Adipocyte (in vitro differentiated cells): ENCODE data around the gene ACAT2.
"Not testable (repeated sequence)": the region's sequence is repeated elsewhere in the genome, so short reads cannot be mapped to it uniquely, and the experiment has no call there.

Source experiments
- DNase-seq: peaks from one replicate; pipeline ENCODE4 v3.0.0-alpha.2; 2015; ENCODE audit warnings: low read depth
- H3K27me3 ChIP-seq: replicated peaks from 2 replicates; pipeline ENCODE4 v1.7.0; 2013; ENCODE audit warnings: mild to moderate bottlenecking, low read length, moderate library complexity; ENCODE audit not compliant: control insufficient read depth, insufficient read depth
- H3K36me3 ChIP-seq: 2 replicates; pipeline ENCODE4 v1.7.0; 2013; ENCODE audit warnings: low read length, mild to moderate bottlenecking, moderate library complexity; ENCODE audit not compliant: control insufficient read depth, insufficient read depth, severe bottlenecking
- H3K4me1 ChIP-seq: 2 replicates; pipeline ENCODE4 v1.7.0; 2013; ENCODE audit warnings: mild to moderate bottlenecking, low read length, moderate library complexity; ENCODE audit not compliant: control insufficient read depth, insufficient read depth
- H3K4me3 ChIP-seq: 2 replicates; pipeline ENCODE4 v1.7.0; 2013; ENCODE audit warnings: mild to moderate bottlenecking, low read length, moderate library complexity
- H3K9ac ChIP-seq: 2 replicates; pipeline ENCODE4 v1.7.0; 2013; ENCODE audit warnings: mild to moderate bottlenecking, low read length, moderate library complexity
- H3K9me3 ChIP-seq: 2 replicates; pipeline ENCODE4 v1.7.0; 2013; ENCODE audit warnings: mild to moderate bottlenecking, low read length, moderate library complexity; ENCODE audit not compliant: control insufficient read depth

The ACAT2 gene

DNA sequence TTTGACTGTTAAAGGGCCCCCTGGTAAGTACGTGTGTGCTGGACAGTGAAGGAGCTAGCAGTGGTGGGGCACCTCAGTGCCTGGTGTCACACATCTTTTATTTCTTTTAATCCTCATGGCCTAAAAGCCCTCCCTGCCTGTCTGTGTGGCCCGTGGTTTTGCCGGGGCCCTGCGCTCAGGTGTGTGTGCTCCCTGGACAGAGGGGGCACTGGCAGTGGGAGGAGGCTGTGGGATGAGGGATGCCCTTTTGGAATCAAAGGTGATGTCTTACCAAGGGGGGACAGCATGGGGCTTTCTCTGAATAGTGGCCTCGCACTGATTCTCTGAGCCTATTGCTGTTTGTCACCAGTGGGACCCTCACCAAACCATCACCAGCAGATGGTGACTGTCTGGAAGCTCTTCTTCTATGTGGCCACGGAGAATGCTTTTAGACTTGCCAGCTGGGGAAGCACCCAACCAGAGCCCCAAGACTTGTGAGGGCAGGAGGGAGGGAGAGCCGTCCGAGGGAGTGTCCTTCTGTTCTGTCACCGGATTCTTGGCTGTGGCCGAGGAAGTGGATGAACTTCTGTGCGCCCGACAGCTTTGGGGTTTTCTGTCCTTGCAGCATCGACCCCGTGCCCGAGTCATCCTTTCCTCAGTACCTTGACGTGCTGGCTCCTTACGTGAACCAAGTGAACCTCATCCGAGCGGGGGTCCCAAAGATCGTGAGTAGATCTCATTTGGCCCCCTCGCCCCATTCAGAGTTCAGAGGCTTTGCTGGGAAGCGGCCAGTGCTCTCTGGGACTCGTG is 56.3 kb downstream of the ACAT2 start:
- Histone ChIP-seq H3K36me3 (no peaks in the 10 kb centered on the region), H3K9ac (no peak overlapping the region), H3K27me3 (peaks cover 49% of the 10 kb centered on the region), H3K4me3 (no peak overlapping the region), H3K4me1 (no peaks in the 10 kb centered on the region), H3K9me3 (no peaks in the 10 kb centered on the region)
- DNase-seq, result no peak

GRCh38 chr6:159819098-159819497 is 57.3 kb downstream of the ACAT2 start:
- no peak overlapping the region for H3K9ac ChIP-seq
- H3K4me3 ChIP-seq, result no peak overlapping the region
- no peak for DNase-seq
- H3K36me3 ChIP-seq, result no peaks in the 10 kb centered on the region
- no peaks in the 10 kb centered on the region for H3K9me3 ChIP-seq
- H3K27me3 ChIP-seq, result peaks cover 54% of the 10 kb centered on the region
- H3K4me1 ChIP-seq, result no peaks in the 10 kb centered on the region

DNA sequence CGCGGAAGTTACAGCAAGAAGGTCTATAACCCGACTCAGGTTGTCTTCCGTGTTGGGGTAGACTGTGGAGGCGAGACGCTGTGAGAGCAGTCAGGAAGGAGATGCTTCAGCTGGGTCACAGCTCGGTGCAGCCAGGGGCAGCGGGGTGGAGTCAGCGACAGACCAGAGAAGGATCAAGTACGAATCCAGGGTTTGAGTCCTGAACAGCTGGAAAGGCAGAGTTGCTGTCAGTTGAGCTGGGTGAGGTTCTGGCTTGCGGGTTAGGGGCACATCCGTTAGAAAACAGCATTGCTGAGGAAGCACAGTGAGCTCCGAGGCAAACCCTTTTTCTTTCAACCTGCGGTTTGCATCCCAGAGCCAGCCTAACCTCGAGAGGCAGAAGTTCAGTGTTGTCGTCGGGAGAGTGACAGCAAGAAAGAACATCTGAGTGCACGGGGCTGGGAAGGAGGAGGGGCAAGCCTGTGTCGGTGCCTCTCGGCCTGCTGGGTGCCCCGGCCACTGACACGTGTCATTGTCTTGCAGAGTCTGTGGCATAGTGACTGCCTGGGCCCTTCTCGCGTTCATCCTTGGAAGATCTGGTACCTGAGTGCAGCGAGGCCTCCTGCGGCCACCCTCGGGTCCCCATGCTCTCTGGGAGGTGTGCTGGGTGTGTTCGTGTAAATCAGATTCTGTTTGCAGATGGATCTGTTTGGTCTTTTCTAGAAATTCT is 58.2 kb downstream of the ACAT2 start:
- Histone ChIP-seq H3K27me3 (peaks cover 50% of the 10 kb centered on the region), H3K4me3 (no peak overlapping the region), H3K4me1 (no peaks in the 10 kb centered on the region), H3K9ac (no peak overlapping the region), H3K9me3 (no peaks in the 10 kb centered on the region), H3K36me3 (no peaks in the 10 kb centered on the region)
- DNase-seq, result no peak

- no peaks in the 10 kb centered on the region for H3K9me3 ChIP-seq
- no peak for DNase-seq
- peaks cover 50% of the 10 kb centered on the region for H3K27me3 ChIP-seq
- no peaks in the 10 kb centered on the region for H3K36me3 ChIP-seq
- H3K4me3 ChIP-seq, result no peak overlapping the region
- H3K4me1 ChIP-seq, result no peaks in the 10 kb centered on the region
- no peak overlapping the region for H3K9ac ChIP-seq
Observed at GRCh38 chr6:159821122-159821521, 59.3 kb downstream of the ACAT2 start.

GRCh38 chr6:159821726-159822125 is 59.9 kb downstream of the ACAT2 start:
- Histone ChIP-seq H3K27me3 (peaks cover 50% of the 10 kb centered on the region), H3K36me3 (no peaks in the 10 kb centered on the region), H3K9ac (no peak overlapping the region), H3K4me1 (no peaks in the 10 kb centered on the region), H3K4me3 (no peak overlapping the region), H3K9me3 (no peaks in the 10 kb centered on the region)
- DNase-seq, result no peak

DNA sequence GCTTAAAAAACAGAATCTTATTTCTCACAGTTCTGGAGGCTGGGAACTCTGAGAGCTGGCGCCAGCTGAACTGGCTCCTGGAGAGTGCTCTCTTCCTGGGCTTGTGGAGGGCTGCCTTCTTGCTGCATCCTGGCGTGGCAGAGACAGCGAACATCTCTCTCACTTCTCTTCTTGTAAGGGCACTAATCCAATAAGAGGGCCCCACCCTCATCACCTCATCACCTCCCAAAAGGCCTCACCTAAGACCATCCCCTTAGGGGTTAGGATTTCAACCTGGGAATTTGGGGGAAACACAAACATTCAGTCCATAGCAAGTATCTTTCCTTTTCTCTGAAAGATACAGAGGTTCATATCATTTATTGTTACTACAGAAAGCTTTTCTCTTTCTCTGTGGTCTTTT is 62.1 kb downstream of the ACAT2 start:
- Histone ChIP-seq H3K4me1 (no peaks in the 10 kb centered on the region), H3K9me3 (no peaks in the 10 kb centered on the region), H3K4me3 (no peak overlapping the region), H3K9ac (no peak overlapping the region), H3K27me3 (peaks cover 30% of the 10 kb centered on the region), H3K36me3 (no peaks in the 10 kb centered on the region)
- DNase-seq, result no peak

- H3K4me1 ChIP-seq, H3K36me3 ChIP-seq, DNase-seq, H3K4me3 ChIP-seq, H3K9me3 ChIP-seq, H3K9ac ChIP-seq: not testable (repeated sequence)
- peaks cover 25% of the 10 kb centered on the region for H3K27me3 ChIP-seq
Observed at GRCh38 chr6:159824690-159825089, 62.8 kb downstream of the ACAT2 start.

- Histone ChIP-seq H3K4me3 (no peak overlapping the region), H3K27me3 (peaks cover 20% of the 10 kb centered on the region), H3K4me1 (no peaks in the 10 kb centered on the region), H3K9ac (no peak overlapping the region), H3K9me3 (no peaks in the 10 kb centered on the region), H3K36me3 (no peaks in the 10 kb centered on the region)
- no peak for DNase-seq
Observed at GRCh38 chr6:159826004-159826403, 64.2 kb downstream of the ACAT2 start.

DNA sequence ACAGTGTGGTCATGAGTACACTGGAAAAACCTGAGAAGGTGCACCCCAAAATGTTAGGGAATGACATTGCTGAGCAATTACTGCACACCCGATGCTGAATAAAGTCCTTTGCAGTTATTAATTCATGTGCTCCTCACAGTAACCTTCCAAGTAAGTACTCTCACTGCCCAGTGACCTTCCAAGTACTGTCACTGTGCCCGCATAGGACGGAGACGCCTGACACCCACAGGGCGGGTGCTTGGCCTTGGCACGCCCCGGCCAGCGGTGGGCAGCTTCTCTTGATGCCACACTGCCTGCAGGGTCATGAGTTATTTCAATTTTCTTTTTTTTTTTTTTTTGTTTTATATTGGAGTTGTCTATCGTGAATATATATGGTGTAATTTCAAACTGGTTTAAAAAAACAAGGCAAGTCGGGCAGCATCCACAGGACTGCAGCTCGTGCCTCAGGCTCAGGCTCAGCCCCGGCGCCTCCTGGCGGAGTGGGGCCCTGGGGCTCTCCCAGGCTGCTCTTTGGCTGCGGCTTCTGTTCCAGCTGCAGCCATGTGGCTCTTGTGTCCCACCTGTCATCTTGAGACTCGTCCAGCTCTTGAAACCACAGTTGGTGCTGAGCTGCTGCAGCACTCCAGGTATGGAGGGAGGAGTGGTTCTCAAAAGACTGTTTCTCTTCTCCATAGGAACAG is 65.3 kb downstream of the ACAT2 start:
- Histone ChIP-seq H3K4me3 (no peak overlapping the region), H3K4me1 (no peaks in the 10 kb centered on the region), H3K9me3 (no peaks in the 10 kb centered on the region), H3K36me3 (no peaks in the 10 kb centered on the region), H3K9ac (no peak overlapping the region), H3K27me3 (peaks cover 18% of the 10 kb centered on the region)
- no peak for DNase-seq

- no peak overlapping the region for H3K4me3 ChIP-seq
- no peaks in the 10 kb centered on the region for H3K9me3 ChIP-seq
- no peak for DNase-seq
- H3K27me3 ChIP-seq, result peaks cover 10% of the 10 kb centered on the region
- H3K9ac ChIP-seq, result no peak overlapping the region
- H3K36me3 ChIP-seq, result no peaks in the 10 kb centered on the region
- H3K4me1 ChIP-seq, result peaks cover 2% of the 10 kb centered on the region
Observed at GRCh38 chr6:159828074-159828473, 66.2 kb downstream of the ACAT2 start.
